HUES6 (cell line): ENCODE measurements around the gene NGF.
"Not testable (repeated sequence)": the region's sequence is repeated elsewhere in the genome, so short reads cannot be mapped to it uniquely, and the experiment has no call there.

Experiments
- H3K27ac ChIP-seq: 2 replicates; pipeline ENCODE4 v1.7.0; 2013; ENCODE audit warnings: low read depth, mild to moderate bottlenecking, low read length, inconsistent platforms
- H3K27me3 ChIP-seq: 2 replicates; pipeline ENCODE4 v1.6.1; 2013; ENCODE audit warnings: low read length; ENCODE audit not compliant: control insufficient read depth, insufficient read depth
- H3K36me3 ChIP-seq: 2 replicates; pipeline ENCODE4 v1.6.1; 2013; ENCODE audit warnings: low read length; ENCODE audit not compliant: control insufficient read depth, insufficient read depth
- H3K4me1 ChIP-seq: 2 replicates; pipeline ENCODE4 v1.6.1; 2013; ENCODE audit warnings: low read length; ENCODE audit not compliant: control insufficient read depth, insufficient read depth
- H3K4me3 ChIP-seq: 2 replicates; pipeline ENCODE4 v1.5.1; 2013; ENCODE audit warnings: low read depth, low read length
- H3K9ac ChIP-seq: one replicate; pipeline ENCODE4 v1.6.1; 2013; ENCODE audit warnings: mild to moderate bottlenecking, low read length
- H3K9me3 ChIP-seq: 2 replicates; pipeline ENCODE4 v1.6.1; 2013; ENCODE audit warnings: low read depth, low read length; ENCODE audit not compliant: control insufficient read depth, insufficient read depth

The NGF gene

DNA sequence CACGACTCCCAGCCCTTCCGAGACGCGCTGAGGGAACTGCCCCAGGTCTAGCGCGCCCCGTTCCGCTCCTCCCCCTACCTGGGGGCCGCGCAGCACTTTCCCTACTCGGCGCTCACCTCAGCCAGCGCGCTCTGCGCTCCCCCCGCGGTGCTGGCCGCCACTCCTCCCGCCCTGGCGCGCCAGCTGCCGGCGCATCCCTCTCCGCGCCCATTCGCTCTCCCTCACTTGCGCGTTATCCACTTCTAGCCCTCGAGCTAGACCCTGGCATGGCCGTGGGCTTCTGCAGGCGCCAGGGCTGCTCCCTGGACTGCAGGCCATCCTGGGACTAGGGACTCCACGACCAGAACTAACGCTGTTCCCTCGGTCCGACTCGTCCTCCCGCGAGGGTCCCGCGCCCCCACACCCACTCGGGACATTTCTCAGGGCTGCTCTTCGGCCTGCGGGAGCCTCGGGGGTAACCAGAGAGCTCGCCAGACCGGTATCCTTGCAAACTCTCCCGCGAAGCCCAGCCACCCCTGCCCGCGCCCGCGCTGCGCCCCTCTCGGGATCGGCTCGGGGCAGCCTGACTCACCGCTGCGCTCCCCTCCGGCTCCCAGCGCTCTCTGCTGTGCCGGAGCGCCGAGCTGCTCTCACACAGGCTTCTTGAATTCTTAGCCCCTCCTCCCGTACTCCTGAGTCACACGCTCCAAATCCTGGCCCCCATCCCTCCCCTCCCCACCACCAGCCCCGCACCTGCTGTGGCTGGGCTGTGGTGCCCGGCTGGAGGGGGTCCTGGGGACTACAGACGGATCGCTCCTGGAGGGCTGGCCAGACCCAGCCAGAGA lies at the start of gene NGF:
Gene NGF (minus strand): TSS at position 617 of the 824 bp plus-strand sequence. CDS start 51,454 bp downstream, outside the sequence.
- Histone ChIP-seq H3K4me1 (no peaks in the 10 kb centered on the region), H3K36me3 (no peaks in the 10 kb centered on the region), H3K27ac (no peak within 1 kb of the TSS), H3K4me3 (peak within 1 kb of the TSS; percentile 93), H3K27me3 (peaks cover 77% of the 10 kb centered on the region), H3K9ac (peak within 1 kb of the TSS; percentile 71), H3K9me3 (no peaks in the 10 kb centered on the region)

GRCh38 chr1:115383455-115383854 lies 45.4 kb upstream of the NGF start:
- not testable (repeated sequence) for H3K4me1 ChIP-seq, H3K27me3 ChIP-seq, H3K27ac ChIP-seq, H3K4me3 ChIP-seq, H3K36me3 ChIP-seq, H3K9ac ChIP-seq, H3K9me3 ChIP-seq

- H3K27ac ChIP-seq, result no peak overlapping the region
- no peak overlapping the region for H3K9ac ChIP-seq
- H3K4me1 ChIP-seq, result peaks cover 8% of the 10 kb centered on the region; the same call in 1 of the 2 replicates
- no peaks in the 10 kb centered on the region for H3K9me3 ChIP-seq
- no peaks in the 10 kb centered on the region for H3K27me3 ChIP-seq
- H3K36me3 ChIP-seq, result no peaks in the 10 kb centered on the region
- no peak overlapping the region for H3K4me3 ChIP-seq
These were observed 41.9 kb upstream of the NGF start for GRCh38 chr1:115379943-115380342.

DNA sequence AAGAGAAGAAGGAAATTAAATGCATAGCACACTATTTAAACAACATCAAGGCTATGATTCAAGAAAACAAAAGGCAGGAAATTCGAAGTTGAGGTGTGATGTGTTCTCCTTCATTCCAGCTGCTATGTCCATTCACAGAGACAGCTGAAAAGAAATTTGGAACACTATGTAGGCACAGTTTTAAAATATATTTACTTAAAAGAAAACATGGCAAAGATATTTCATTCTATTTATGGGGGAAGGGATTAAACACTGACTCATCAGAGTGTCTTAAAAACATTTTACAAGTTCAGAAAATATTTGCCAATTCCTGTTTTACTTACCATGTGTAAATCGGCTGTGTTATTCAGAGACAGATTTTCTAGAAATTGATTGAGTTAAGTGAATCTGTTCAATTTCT lies 39.4 kb upstream of the NGF start:
- no peak overlapping the region for H3K4me3 ChIP-seq
- H3K9ac ChIP-seq, result no peak overlapping the region
- H3K9me3 ChIP-seq, result no peaks in the 10 kb centered on the region
- H3K27ac ChIP-seq, result no peak overlapping the region
- peaks cover 8% of the 10 kb centered on the region; the same call in 1 of the 2 replicates for H3K4me1 ChIP-seq
- H3K36me3 ChIP-seq, result no peaks in the 10 kb centered on the region
- H3K27me3 ChIP-seq, result no peaks in the 10 kb centered on the region

DNA sequence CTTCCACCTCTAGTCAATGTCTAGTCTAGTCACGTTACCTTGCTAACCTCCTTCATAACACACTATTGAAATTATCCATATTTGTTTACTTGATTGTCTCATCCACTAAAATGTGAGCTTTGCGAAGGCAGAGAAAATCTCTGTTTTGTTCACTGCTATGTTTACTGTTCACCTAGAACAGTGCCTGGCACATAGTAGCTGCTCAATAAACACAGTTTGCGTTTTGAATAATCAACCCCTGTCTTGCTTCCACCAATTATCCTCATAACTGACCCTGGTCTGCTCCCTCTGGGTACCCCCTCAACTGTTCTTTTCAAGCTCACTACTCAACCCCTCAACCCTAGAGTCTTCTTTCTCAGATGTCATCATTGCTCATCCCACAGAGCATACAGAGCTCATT lies 36.5 kb upstream of the NGF start:
- Histone ChIP-seq H3K9me3 (no peaks in the 10 kb centered on the region), H3K9ac (no peak overlapping the region), H3K4me3 (no peak overlapping the region)

DNA sequence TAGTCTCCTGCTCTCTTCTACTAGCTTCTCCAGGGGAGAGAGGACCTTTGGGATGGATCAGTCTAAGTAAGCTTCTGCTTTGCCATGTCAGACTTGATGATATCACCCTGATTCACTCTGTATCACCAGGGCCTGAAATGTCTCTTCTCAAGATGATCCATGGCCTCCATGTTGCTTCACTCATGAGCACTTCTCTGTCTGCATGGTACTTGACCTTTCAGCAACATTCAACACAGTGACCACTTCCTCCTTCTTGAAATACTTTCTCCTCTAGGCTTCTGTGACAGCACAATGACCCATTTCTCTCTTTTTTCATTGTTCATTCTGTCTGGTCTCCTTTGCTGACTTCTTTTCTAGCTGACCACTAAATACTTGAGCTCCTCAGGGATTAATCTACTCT lies 35.3 kb upstream of the NGF start:
- H3K9me3 ChIP-seq, result no peaks in the 10 kb centered on the region
- H3K4me3 ChIP-seq, result no peak overlapping the region
- H3K4me1 ChIP-seq, result peaks cover 8% of the 10 kb centered on the region; the same call in 1 of the 2 replicates
- H3K27me3 ChIP-seq, result no peaks in the 10 kb centered on the region
- no peak overlapping the region for H3K27ac ChIP-seq
- H3K36me3 ChIP-seq, result no peaks in the 10 kb centered on the region
- no peak overlapping the region for H3K9ac ChIP-seq

More for the DNA sequence above, 36.5 kb upstream of the NGF start:
- no peaks in the 10 kb centered on the region for H3K36me3 ChIP-seq
- H3K4me1 ChIP-seq, result peaks cover 8% of the 10 kb centered on the region; the same call in 1 of the 2 replicates
- H3K27ac ChIP-seq, result no peak overlapping the region
- H3K27me3 ChIP-seq, result no peaks in the 10 kb centered on the region

DNA sequence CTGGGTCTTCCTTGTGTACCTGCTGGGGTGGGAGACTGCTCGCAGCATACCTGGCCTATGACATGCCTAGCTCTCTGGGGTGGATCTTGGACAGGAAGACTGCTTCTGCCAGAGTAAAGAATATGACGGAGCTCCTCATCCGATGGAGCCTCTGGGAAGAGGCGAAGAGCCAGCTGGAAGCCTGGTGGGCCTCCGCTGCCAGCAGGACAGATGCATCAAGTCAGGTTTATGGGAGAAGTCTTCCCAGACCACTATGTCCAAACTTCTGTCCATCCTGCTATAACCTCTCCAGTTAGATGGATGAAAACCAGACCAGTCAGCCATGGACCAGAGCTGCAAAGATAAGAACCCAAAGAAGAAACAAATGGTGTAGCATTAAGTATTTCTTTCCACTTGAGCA lies 27.7 kb upstream of the NGF start:
- peaks cover 7% of the 10 kb centered on the region for H3K9me3 ChIP-seq
- no peaks in the 10 kb centered on the region for H3K27me3 ChIP-seq
- H3K9ac ChIP-seq, result no peak overlapping the region
- no peaks in the 10 kb centered on the region for H3K4me1 ChIP-seq
- no peak overlapping the region for H3K27ac ChIP-seq
- no peaks in the 10 kb centered on the region for H3K36me3 ChIP-seq
- no peak overlapping the region for H3K4me3 ChIP-seq

GRCh38 chr1:115364780-115365155 lies 26.7 kb upstream of the NGF start:
- Histone ChIP-seq H3K36me3 (no peaks in the 10 kb centered on the region), H3K9ac (no peak overlapping the region), H3K27me3 (no peaks in the 10 kb centered on the region), H3K4me1 (no peaks in the 10 kb centered on the region), H3K4me3 (no peak overlapping the region), H3K9me3 (peaks cover 15% of the 10 kb centered on the region), H3K27ac (no peak overlapping the region)

- Histone ChIP-seq H3K36me3 (no peaks in the 10 kb centered on the region), H3K9ac (no peak overlapping the region), H3K9me3 (peaks cover 15% of the 10 kb centered on the region), H3K4me1 (no peaks in the 10 kb centered on the region), H3K27me3 (no peaks in the 10 kb centered on the region), H3K4me3 (no peak overlapping the region), H3K27ac (no peak overlapping the region)
These were observed 26.2 kb upstream of the NGF start for GRCh38 chr1:115364046-115364779.

DNA sequence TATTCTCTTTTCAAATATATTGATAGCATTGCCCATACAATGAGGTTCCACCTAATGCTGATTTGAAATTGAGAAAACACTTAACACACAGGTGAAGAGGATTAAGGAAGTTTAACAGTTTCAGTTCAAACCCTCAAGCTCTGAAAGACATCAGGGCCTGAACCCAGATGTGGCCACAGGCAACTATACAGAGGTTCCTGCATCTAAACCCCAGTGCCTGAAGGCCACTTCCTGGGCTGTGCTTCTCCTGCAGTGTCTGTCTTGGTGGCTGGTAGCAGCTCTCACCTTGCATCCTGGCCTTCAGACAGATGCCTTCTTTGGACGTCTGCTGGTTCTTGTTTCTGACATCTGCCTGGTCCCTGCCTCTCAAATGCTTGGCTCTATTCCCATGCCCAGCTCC lies 25.1 kb upstream of the NGF start:
- H3K9me3 ChIP-seq, result peaks cover 15% of the 10 kb centered on the region
- H3K36me3 ChIP-seq, result no peaks in the 10 kb centered on the region

DNA sequence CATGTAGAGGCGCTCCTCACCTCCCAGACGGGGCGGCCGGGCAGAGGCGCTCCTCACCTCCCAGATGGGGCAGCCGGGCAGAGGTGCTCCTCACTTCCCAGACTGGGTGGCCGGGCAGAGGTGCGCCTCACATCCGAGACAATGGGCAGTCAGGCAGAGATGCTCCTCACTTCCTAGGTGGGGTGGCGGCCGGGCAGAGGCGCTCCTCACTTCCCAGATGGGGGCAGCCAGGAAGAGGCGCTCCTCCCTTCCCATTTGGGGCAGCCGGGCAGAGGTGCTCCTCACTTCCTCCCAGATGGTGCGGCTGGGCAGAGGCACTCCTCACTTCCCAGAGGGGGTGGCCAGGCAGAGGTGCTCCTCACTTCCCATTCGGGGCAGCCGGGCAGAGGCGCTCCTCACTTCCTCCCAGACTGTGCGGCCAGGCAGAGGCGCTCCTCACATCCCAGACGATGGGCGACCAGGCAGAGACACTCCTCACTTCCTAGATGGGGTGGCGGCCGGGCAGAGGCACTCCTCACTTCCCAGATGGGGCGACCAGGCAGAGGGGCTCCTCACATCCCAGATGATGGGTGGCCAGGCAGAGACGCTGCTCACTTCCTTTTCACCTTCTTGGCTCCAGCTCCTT lies 22.6 kb upstream of the NGF start:
- H3K9me3 ChIP-seq, result peaks cover 15% of the 10 kb centered on the region
- H3K9ac ChIP-seq, H3K4me1 ChIP-seq, H3K27ac ChIP-seq, H3K4me3 ChIP-seq, H3K27me3 ChIP-seq, H3K36me3 ChIP-seq: not testable (repeated sequence)

More for the DNA sequence above, 25.1 kb upstream of the NGF start:
- no peaks in the 10 kb centered on the region for H3K27me3 ChIP-seq
- no peaks in the 10 kb centered on the region for H3K4me1 ChIP-seq
- H3K4me3 ChIP-seq, result no peak overlapping the region
- H3K9ac ChIP-seq, result no peak overlapping the region
- H3K27ac ChIP-seq, result no peak overlapping the region
